CD4-positive, alpha-beta memory T cell (primary cell): ENCODE measurements around the gene SFSWAP. TPM values are rescaled to one million over a fixed set of nuclear protein-coding genes. Genes with fewer than 3 reads are reported as not detected.
A peak's percentile ranks its signal among the peaks of the same experiment; 100 is the strongest.
"Not testable (repeated sequence)": the region's sequence is repeated elsewhere in the genome, so short reads cannot be mapped to it uniquely, and the experiment has no call there.

Source experiments
- CTCF ChIA-PET: fragments of 350-600 bp; sonication (Branson Sonifier 250); formaldehyde crosslinking; loops from one replicate; lab custom pipeline; 2021; ENCODE audit warnings: inconsistent platforms; ENCODE audit not compliant: partially characterized antibody; lab: Charles Lee
- POLR2A ChIA-PET: fragments of 350-600 bp; sonication (Branson Sonifier 250); formaldehyde crosslinking; loops from one replicate; lab custom pipeline; 2021; ENCODE audit not compliant: partially characterized antibody; lab: Charles Lee
- DNase-seq, 5 donors: peaks; one replicate each; pipeline versions ENCODE4 v3.0.0 to v3.0.0-alpha.2; 2020 to 2022; ENCODE audit warnings: mixed read lengths in 1 of 5
- H3K27ac ChIP-seq: one replicate; pipeline ENCODE4 v1.7.0; 2013; ENCODE audit warnings: low read depth, low read length
- H3K27me3 ChIP-seq: 2 replicates; pipeline ENCODE4 v1.7.0; 2013; ENCODE audit warnings: mild to moderate bottlenecking, low read length, moderate library complexity; ENCODE audit not compliant: insufficient read depth
- H3K36me3 ChIP-seq: 2 replicates; pipeline ENCODE4 v1.7.0; 2013; ENCODE audit warnings: mild to moderate bottlenecking, low read length, moderate library complexity; ENCODE audit not compliant: insufficient read depth
- H3K4me1 ChIP-seq: 2 replicates; pipeline ENCODE4 v1.7.0; 2013; ENCODE audit warnings: mild to moderate bottlenecking, low read length, moderate library complexity; ENCODE audit not compliant: insufficient read depth
- H3K4me3 ChIP-seq, 2 donors: one replicate each; pipeline ENCODE4 v1.7.0; 2013; ENCODE audit warnings: low read length in 2 of 2, mild to moderate bottlenecking in 1 of 2
- H3K9me3 ChIP-seq, 2 donors: one replicate each; pipeline ENCODE4 v1.7.0; 2013; ENCODE audit warnings: low read length in 2 of 2, control low read depth in 1 of 2; ENCODE audit not compliant: control insufficient read depth in 1 of 2
- H3K27ac Mint-ChIP-seq, 7 donors: one replicate each; pipeline ENCODE4 v1.8.0; 2020 to 2021; ENCODE audit warnings: mixed read lengths in 7 of 7, mild to moderate bottlenecking in 6 of 7, inconsistent platforms in 3 of 7, moderate library complexity in 3 of 7
- H3K27me3 Mint-ChIP-seq, 2 donors: one replicate each; pipeline ENCODE4 v1.8.0; 2020 to 2021; ENCODE audit warnings: mixed read lengths in 2 of 2
- H3K36me3 Mint-ChIP-seq, 2 donors: one replicate each; pipeline ENCODE4 v1.8.0; 2020 to 2021; ENCODE audit warnings: mixed read lengths in 2 of 2, inconsistent platforms in 1 of 2, mild to moderate bottlenecking in 1 of 2
- H3K4me1 Mint-ChIP-seq, 4 donors: one replicate each; pipeline ENCODE4 v1.8.0; 2020 to 2021; ENCODE audit warnings: mixed read lengths in 4 of 4, mild to moderate bottlenecking in 1 of 4
- H3K4me3 Mint-ChIP-seq, 8 donors: one replicate each; pipeline ENCODE4 v1.8.0; 2020 to 2021; ENCODE audit warnings: mixed read lengths in 8 of 8, mild to moderate bottlenecking in 7 of 8, moderate library complexity in 6 of 8, inconsistent platforms in 3 of 8
- H3K9me3 Mint-ChIP-seq, 8 donors: one replicate each; pipeline ENCODE4 v1.8.0; 2020 to 2021; ENCODE audit warnings: mixed read lengths in 8 of 8, mild to moderate bottlenecking in 5 of 8, inconsistent platforms in 3 of 8, moderate library complexity in 1 of 8
- intact Hi-C: fragments of 100-400 bp; cut with micrococcal nuclease; formaldehyde crosslinking; loops from one replicate; pipeline ENCODE4 v1.15.1; 2023
- polyA plus RNA-seq, 2 donors: library from polyadenylated mRNA; unstranded; fragments of 300-500 nt; fragmentation: Illumina TruSeq; gene quantifications; one replicate each; pipeline ENCODE4 v1.2.3, GENCODE V29; 2021
- total RNA-seq, 2 experiments: library from RNA; stranded (reverse); gene quantifications; one replicate each; pipeline ENCODE4 v1.2.3, GENCODE V29; 2021

The SFSWAP gene
- total and polyA plus RNA-seq, 4 experiments from 2014 or later = 9.8 to 96.8 (median 60.7) TPM

- H3K36me3 ChIP-seq, H3K4me3 ChIP-seq, H3K36me3 Mint-ChIP-seq, POLR2A ChIA-PET, H3K27me3 ChIP-seq, H3K9me3 Mint-ChIP-seq, H3K4me1 ChIP-seq, H3K9me3 ChIP-seq, H3K27ac ChIP-seq, H3K27me3 Mint-ChIP-seq, CTCF ChIA-PET, H3K4me1 Mint-ChIP-seq: not testable (repeated sequence)
- intact Hi-C loops = loop anchor here (10.0 kb wide), 1 partner anchor 372 kb away; no protein-coding TSS in a partner anchor
- peak in 1 of 5 donors; percentile 23 for DNase-seq
- Mint-ChIP-seq H3K27ac (peak overlapping the region in 6 of 7 donors; percentile 65 to 96 (median 80)), H3K4me3 (peak overlapping the region in 2 of 8 donors; percentile 6 to 35)
Observed at GRCh38 chr12:131666978-131667601, 43.8 kb upstream of the SFSWAP start.

GRCh38 chr12:131671276-131671675, 39.6 kb upstream of the SFSWAP start:
- Histone ChIP-seq H3K4me1 (no peaks in the 10 kb centered on the region), H3K27ac (no peak overlapping the region), H3K27me3 (no peaks in the 10 kb centered on the region), H3K9me3 (no peaks in the 10 kb centered on the region), H3K36me3 (no peaks in the 10 kb centered on the region), H3K4me3 (no peak overlapping the region)
- Mint-ChIP-seq H3K27ac (no peak overlapping the region), H3K4me1 (peaks cover 0 to 4% (median 1%) of the 10 kb centered on the region in 4 donors), H3K9me3 (peaks cover 0 to 10% (median 2%) of the 10 kb centered on the region in 8 donors), H3K4me3 (no peak overlapping the region), H3K27me3 (peaks cover 1 to 5% of the 10 kb centered on the region in 2 donors), H3K36me3 (no peaks in the 10 kb centered on the region)
- DNase-seq = no peak
- ChIA-PET CTCF (no interaction called here), POLR2A (no interaction called here)
- intact Hi-C loops = no loop called here

- H3K4me1 ChIP-seq = no peaks in the 10 kb centered on the region
- peaks cover 1 to 5% of the 10 kb centered on the region in 2 donors for H3K27me3 Mint-ChIP-seq
- H3K4me3 ChIP-seq = no peak overlapping the region
- peaks cover 0 to 4% (median 1%) of the 10 kb centered on the region in 4 donors for H3K4me1 Mint-ChIP-seq
- intact Hi-C loops = no loop called here
- no peaks in the 10 kb centered on the region for H3K27me3 ChIP-seq
- H3K36me3 Mint-ChIP-seq = no peaks in the 10 kb centered on the region
- no peak for DNase-seq
- no peak overlapping the region for H3K4me3 Mint-ChIP-seq
- H3K9me3 ChIP-seq = no peaks in the 10 kb centered on the region
- H3K36me3 ChIP-seq = no peaks in the 10 kb centered on the region
- POLR2A ChIA-PET = no interaction called here
- H3K9me3 Mint-ChIP-seq = peaks cover 0 to 10% (median 2%) of the 10 kb centered on the region in 8 donors
- H3K27ac Mint-ChIP-seq = no peak overlapping the region
- H3K27ac ChIP-seq = no peak overlapping the region
- CTCF ChIA-PET = no interaction called here
Observed at GRCh38 chr12:131671871-131672270, 39.0 kb upstream of the SFSWAP start.

- DNase-seq = no peak
- no peaks in the 10 kb centered on the region for H3K4me1 ChIP-seq
- intact Hi-C loops = no loop called here
- no peaks in the 10 kb centered on the region for H3K4me1 Mint-ChIP-seq
- no peak overlapping the region for H3K4me3 ChIP-seq
- ChIA-PET CTCF (no interaction called here), POLR2A (no interaction called here)
- H3K27me3 ChIP-seq = no peaks in the 10 kb centered on the region
- peaks cover 1 to 5% of the 10 kb centered on the region in 2 donors for H3K27me3 Mint-ChIP-seq
- H3K27ac ChIP-seq = no peak overlapping the region
- no peaks in the 10 kb centered on the region for H3K9me3 ChIP-seq
- no peaks in the 10 kb centered on the region for H3K36me3 Mint-ChIP-seq
- H3K9me3 Mint-ChIP-seq = peaks cover 0 to 10% (median 2%) of the 10 kb centered on the region in 8 donors
- no peaks in the 10 kb centered on the region for H3K36me3 ChIP-seq
- H3K27ac Mint-ChIP-seq = no peak overlapping the region
- H3K4me3 Mint-ChIP-seq = no peak overlapping the region
Observed at GRCh38 chr12:131672311-131672940, 38.5 kb upstream of the SFSWAP start.

GRCh38 chr12:131672941-131673887, 37.7 kb upstream of the SFSWAP start:
- ChIA-PET CTCF (no interaction called here), POLR2A (no interaction called here)
- Mint-ChIP-seq H3K4me3 (no peak overlapping the region), H3K27ac (no peak overlapping the region), H3K9me3 (peaks cover 0 to 10% (median 2%) of the 10 kb centered on the region in 8 donors), H3K27me3 (peaks cover 1 to 4% of the 10 kb centered on the region in 2 donors), H3K4me1 (no peaks in the 10 kb centered on the region), H3K36me3 (no peaks in the 10 kb centered on the region)
- intact Hi-C loops = no loop called here
- no peaks in the 10 kb centered on the region for H3K36me3 ChIP-seq
- no peak for DNase-seq
- no peak overlapping the region for H3K4me3 ChIP-seq
- H3K27me3 ChIP-seq = no peaks in the 10 kb centered on the region
- H3K4me1 ChIP-seq = no peaks in the 10 kb centered on the region
- no peaks in the 10 kb centered on the region for H3K9me3 ChIP-seq
- H3K27ac ChIP-seq = no peak overlapping the region

- Histone ChIP-seq H3K36me3 (no peaks in the 10 kb centered on the region), H3K4me1 (no peaks in the 10 kb centered on the region), H3K9me3 (no peaks in the 10 kb centered on the region), H3K27me3 (no peaks in the 10 kb centered on the region), H3K4me3 (no peak overlapping the region), H3K27ac (no peak overlapping the region)
- intact Hi-C loops = no loop called here
- Mint-ChIP-seq H3K9me3 (peaks cover 0 to 10% (median 2%) of the 10 kb centered on the region in 8 donors), H3K27ac (peak overlapping the region in 1 of 7 donors; percentile 8), H3K4me3 (no peak overlapping the region), H3K27me3 (peaks cover 1 to 4% of the 10 kb centered on the region in 2 donors), H3K36me3 (no peaks in the 10 kb centered on the region), H3K4me1 (no peaks in the 10 kb centered on the region)
- DNase-seq = no peak
- ChIA-PET CTCF (no interaction called here), POLR2A (no interaction called here)
Observed at GRCh38 chr12:131673888-131674257, 37.0 kb upstream of the SFSWAP start.

- H3K9me3 Mint-ChIP-seq = peaks cover 0 to 10% (median 2%) of the 10 kb centered on the region in 8 donors
- intact Hi-C loops = no loop called here
- Histone ChIP-seq H3K4me3 (no peak overlapping the region), H3K4me1 (no peaks in the 10 kb centered on the region), H3K36me3 (no peaks in the 10 kb centered on the region), H3K9me3 (no peaks in the 10 kb centered on the region), H3K27me3 (no peaks in the 10 kb centered on the region), H3K27ac (no peak overlapping the region)
- H3K27me3 Mint-ChIP-seq = peaks cover 1 to 4% of the 10 kb centered on the region in 2 donors
- no peak overlapping the region for H3K4me3 Mint-ChIP-seq
- no peak overlapping the region for H3K27ac Mint-ChIP-seq
- H3K4me1 Mint-ChIP-seq = no peaks in the 10 kb centered on the region
- no peaks in the 10 kb centered on the region for H3K36me3 Mint-ChIP-seq
- CTCF ChIA-PET = no interaction called here
- POLR2A ChIA-PET = no interaction called here
- DNase-seq = no peak
Observed at GRCh38 chr12:131674373-131674772, 36.5 kb upstream of the SFSWAP start.
